ENCODE measurements around the gene PCDHGA1.
A peak's percentile ranks its signal among the peaks of the same experiment; 100 is the strongest.
"Not testable (repeated sequence)": the region's sequence is repeated elsewhere in the genome, so short reads cannot be mapped to it uniquely, and the experiment has no call there.

The PCDHGA1 gene

GRCh38 chr5:141383345-141383744 is 53.0 kb downstream of the PCDHGA1 start:
- DNase-seq, result no peak

DNA sequence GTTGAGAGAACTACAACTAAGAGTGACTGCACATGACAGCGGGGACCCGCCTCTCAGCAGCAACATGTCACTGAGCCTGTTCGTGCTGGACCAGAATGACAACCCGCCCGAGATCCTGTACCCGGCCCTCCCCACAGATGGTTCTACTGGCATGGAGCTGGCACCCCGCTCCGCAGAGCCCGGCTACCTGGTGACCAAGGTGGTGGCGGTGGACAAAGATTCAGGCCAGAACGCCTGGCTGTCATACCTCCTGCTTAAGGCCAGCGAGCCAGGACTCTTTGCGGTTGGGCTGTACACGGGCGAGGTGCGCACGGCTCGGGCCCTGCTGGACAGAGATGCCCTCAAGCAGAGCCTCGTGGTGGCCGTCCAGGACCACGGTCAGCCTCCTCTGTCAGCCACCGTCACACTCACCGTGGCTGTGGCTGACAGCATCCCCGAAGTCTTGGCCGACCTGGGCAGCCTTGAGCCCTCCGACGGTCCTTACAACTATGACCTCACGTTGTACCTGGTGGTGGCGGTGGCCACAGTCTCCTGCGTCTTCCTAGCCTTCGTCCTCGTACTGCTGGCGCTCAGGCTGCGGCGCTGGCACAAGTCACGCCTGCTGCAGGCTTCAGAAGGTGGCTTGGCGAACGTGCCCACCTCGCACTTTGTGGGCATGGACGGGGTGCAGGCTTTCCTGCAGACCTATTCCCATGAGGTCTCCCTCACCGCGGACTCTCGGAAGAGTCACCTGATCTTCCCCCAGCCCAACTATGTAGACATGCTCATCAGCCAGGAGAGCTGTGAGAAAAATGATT is 54.4 kb downstream of the PCDHGA1 start:
- DNase-seq, result no peak

DNA sequence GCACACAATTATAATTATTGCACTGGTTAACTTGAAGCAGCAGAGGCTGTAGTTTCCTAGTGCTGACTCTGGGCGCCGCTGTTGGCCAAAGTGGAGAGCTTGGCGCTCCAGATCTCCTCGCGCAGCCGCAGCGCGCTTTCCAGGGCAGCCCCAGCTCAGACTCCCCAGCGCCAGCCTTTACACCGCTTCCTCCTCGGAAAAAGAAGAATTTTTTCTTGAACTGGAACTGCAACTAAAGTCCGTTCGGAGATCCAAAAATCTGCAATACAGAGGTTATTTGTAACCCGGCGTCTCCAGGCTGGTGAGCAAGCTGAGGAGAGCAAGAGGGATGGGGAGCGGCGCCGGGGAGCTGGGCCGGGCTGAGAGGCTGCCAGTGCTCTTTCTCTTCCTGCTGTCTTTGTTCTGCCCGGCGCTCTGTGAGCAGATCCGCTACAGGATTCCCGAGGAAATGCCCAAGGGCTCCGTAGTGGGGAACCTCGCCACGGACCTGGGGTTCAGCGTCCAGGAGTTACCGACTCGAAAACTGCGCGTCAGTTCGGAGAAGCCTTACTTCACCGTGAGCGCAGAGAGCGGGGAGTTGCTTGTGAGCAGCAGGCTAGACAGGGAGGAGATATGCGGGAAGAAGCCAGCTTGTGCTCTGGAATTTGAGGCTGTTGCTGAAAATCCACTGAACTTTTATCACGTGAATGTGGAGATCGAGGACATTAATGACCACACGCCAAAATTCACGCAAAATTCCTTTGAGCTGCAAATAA is 57.4 kb downstream of the PCDHGA1 start, which contains the start of gene PCDHGB4:
PCDHGB4 (plus strand) TSS at position 142 of the 755 bp plus-strand sequence; CDS start at position 329, 187 bp downstream.
- DNase-seq, result peak in 1 of 5 experiments; percentile 30

DNA sequence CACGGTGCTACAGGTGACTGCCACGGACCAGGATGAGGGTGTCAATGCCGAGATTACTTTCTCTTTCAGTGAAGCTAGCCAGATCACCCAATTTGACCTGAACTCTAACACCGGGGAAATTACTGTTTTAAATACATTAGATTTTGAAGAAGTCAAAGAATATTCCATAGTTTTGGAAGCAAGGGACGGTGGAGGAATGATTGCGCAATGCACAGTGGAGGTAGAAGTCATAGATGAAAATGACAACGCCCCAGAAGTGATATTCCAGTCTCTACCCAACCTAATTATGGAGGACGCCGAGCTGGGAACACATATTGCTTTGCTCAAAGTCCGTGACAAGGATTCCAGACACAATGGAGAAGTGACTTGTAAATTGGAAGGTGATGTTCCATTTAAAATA is 58.3 kb downstream of the PCDHGA1 start:
- no peak for DNase-seq

- DNase-seq, result no peak
Measured at GRCh38 chr5:141389153-141390042, 59.1 kb downstream of the PCDHGA1 start.

GRCh38 chr5:141392429-141393198 is 62.3 kb downstream of the PCDHGA1 start, which contains the start of gene PCDHGA8:
Gene PCDHGA8, plus strand, starts transcription at chr5:141392633. Its CDS starts 181 bp downstream, at chr5:141392814.
- peak in 1 of 5 experiments; percentile 14 for DNase-seq

GRCh38 chr5:141393267-141393666 is 63.0 kb downstream of the PCDHGA1 start:
- DNase-seq, result no peak

DNA sequence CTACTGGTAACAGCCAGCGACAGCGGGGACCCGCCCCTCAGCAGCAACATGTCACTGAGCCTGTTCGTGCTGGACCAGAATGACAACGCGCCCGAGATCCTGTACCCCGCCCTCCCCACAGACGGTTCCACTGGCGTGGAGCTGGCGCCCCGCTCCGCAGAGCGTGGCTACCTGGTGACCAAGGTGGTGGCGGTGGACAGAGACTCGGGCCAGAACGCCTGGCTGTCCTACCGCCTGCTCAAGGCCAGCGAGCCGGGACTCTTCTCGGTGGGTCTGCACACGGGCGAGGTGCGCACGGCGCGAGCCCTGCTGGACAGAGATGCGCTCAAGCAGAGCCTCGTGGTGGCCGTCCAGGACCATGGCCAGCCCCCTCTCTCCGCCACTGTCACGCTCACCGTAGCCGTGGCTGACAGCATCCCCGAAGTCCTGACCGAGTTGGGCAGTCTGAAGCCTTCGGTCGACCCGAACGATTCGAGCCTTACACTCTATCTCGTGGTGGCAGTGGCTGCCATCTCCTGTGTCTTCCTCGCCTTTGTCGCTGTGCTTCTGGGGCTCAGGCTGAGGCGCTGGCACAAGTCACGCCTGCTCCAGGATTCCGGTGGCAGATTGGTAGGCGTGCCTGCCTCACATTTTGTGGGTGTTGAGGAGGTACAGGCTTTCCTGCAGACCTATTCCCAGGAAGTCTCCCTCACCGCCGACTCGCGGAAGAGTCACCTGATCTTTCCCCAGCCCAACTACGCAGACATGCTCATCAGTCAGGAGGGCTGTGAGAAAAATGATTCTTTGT is 64.3 kb downstream of the PCDHGA1 start:
- DNase-seq, result not testable (repeated sequence)

DNA sequence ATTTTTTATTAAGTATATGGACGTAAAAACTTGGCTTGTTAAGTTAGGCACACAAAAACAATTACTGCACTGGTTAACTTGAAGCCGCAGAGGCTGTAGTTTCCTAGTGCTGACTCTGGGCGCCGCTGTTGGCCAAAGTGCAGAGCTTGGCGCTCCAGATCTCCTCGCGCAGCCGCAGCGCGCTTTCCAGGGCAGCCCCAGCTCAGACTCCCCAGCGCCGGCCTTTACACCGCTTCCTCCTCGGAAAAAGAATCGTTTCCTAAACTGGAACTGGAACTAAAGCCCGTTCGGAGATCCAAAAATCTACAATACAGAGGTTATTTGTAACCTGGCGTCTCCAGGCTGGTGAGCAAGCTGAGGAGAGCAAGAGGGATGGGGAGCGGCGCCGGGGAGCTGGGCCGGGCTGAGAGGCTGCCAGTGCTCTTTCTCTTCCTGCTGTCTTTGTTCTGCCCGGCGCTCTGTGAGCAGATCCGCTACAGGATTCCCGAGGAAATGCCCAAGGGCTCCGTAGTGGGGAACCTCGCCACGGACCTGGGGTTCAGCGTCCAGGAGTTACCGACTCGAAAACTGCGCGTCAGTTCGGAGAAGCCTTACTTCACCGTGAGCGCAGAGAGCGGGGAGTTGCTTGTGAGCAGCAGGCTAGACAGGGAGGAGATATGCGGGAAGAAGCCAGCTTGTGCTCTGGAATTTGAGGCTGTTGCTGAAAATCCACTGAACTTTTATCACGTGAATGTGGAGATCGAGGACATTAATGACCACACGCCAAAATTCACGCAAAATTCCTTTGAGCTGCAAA is 67.6 kb downstream of the PCDHGA1 start, which contains the start of gene PCDHGB5:
PCDHGB5 (plus strand) TSS at position 192 of the 796 bp plus-strand sequence; CDS start at position 373, 181 bp downstream.
- DNase-seq, result peak in 1 of 5 experiments; percentile 45

DNA sequence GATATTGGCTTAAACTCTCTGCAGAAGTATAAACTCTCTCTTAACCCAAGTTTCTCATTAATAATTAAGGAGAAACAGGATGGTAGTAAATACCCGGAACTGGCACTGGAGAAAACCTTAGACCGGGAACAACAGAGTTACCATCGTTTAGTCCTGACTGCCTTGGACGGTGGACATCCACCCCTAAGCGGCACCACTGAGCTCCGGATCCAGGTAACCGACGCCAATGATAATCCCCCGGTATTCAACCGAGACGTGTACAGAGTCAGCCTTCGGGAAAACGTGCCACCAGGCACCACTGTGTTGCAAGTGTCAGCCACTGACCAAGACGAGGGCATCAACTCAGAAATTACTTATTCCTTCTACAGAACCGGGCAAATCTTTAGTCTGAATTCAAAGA is 68.3 kb downstream of the PCDHGA1 start:
- DNase-seq, result no peak

DNA sequence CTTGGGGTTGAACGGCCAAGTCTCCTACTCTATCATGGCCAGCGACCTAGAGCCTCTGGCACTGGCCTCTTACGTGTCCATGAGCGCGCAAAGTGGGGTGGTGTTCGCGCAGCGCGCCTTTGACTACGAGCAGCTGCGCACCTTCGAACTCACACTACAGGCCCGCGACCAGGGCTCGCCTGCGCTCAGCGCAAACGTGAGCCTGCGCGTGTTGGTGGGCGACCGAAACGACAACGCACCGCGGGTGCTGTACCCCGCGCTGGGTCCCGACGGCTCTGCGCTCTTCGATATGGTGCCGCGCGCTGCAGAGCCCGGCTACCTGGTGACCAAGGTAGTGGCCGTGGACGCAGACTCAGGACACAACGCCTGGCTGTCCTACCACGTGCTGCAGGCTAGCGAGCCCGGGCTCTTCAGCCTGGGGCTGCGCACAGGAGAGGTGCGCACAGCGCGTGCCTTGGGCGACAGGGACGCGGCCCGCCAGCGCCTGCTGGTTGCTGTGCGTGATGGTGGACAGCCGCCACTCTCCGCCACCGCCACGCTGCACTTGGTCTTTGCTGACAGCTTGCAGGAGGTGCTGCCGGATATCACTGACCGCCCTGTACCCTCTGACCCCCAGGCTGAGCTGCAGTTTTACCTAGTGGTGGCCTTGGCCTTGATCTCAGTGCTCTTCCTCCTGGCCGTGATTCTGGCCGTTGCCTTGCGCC is 69.4 kb downstream of the PCDHGA1 start:
- DNase-seq, result no peak

DNA sequence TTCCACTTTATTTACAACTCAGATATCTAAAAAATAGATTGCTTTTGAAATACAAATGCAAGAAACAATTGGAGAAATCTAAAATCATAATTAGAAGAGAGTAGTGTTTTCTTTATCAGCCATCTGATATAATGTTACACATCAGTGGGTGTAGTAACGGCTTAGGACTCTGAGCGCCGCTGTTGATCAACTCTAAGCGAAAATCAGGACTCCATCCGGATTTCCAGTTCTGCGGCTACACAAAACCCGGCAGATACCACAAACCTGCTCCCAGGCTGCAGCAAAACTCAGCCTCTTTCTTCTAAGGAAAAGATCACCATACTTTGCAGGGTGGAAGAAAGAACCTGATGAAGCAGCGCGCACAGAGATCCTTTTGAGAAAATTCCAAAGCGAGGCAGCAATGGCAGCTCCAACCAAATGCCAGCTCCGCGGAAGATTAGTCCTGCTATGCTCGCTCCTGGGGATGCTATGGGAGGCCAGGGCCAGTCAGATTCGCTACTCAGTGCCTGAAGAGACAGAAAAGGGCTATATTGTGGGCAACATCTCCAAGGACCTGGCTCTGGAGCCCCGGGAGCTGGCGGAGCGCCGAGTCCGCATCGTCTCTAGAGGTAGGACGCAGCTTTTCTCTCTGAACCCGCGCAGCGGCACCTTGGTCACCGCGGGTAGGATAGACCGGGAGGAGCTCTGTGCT is 72.4 kb downstream of the PCDHGA1 start, which contains the start of gene PCDHGA9:
PCDHGA9 (plus strand) TSS at position 226 of the 691 bp plus-strand sequence; CDS start at position 401, 175 bp downstream.
- no peak for DNase-seq

- no peak for DNase-seq
Measured at GRCh38 chr5:141403387-141403786, 73.1 kb downstream of the PCDHGA1 start.

- peak in 1 of 5 experiments; percentile 36 for DNase-seq
Measured at GRCh38 chr5:141407790-141408505, 77.6 kb downstream of the PCDHGA1 start, which contains the start of gene PCDHGB6. Gene PCDHGB6, plus strand, starts transcription at chr5:141408021. Its CDS starts 182 bp downstream, at chr5:141408203.

DNA sequence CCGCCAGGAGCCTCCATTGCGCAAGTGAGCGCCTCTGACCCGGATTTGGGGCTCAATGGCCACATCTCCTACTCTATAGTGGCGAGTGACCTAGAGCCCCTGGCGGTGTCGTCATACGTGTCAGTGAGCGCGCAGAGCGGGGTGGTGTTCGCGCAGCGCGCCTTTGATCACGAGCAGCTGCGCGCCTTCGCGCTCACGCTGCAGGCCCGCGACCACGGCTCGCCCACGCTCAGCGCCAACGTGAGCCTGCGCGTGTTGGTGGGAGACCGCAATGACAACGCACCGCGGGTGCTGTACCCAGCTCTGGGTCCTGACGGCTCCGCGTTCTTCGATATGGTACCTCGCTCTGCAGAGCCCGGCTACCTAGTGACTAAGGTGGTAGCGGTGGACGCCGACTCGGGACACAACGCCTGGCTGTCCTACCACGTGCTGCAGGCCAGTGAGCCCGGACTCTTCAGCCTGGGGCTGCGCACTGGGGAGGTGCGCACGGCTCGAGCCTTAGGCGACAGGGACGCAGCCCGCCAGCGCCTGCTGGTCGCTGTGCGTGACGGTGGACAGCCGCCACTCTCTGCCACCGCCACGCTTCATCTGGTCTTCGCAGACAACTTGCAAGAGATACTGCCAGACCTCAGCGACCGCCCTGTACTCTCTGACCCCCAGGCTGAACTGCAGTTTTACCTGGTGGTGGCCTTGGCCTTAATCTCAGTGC is 79.4 kb downstream of the PCDHGA1 start:
- no peak for DNase-seq

GRCh38 chr5:141411575-141411974 is 81.3 kb downstream of the PCDHGA1 start:
- no peak for DNase-seq

Data from T-helper 2 cell (primary cell).